Activated CD4-positive, alpha-beta T cell treated with anti-CD3 and anti-CD28 coated beads, Interleukin-2, amount 10 ng/mL, durations not matched to agents 24 days and 14 days (primary cell): ENCODE measurements around the gene CEMIP. TPM values are rescaled to one million over a fixed set of nuclear protein-coding genes. Genes with fewer than 3 reads are reported as not detected.

Experiments used
- DNase-seq: peaks from one replicate; pipeline ENCODE4 v3.0.0; 2022
- H3K27ac Mint-ChIP-seq: one replicate; pipeline ENCODE4 v1.8.0; 2022; ENCODE audit warnings: mild to moderate bottlenecking, mixed read lengths
- H3K27me3 Mint-ChIP-seq: one replicate; pipeline ENCODE4 v1.8.0; 2022; ENCODE audit warnings: mixed read lengths
- H3K36me3 Mint-ChIP-seq: one replicate; pipeline ENCODE4 v1.8.0; 2022; ENCODE audit warnings: low read depth, mild to moderate bottlenecking, mixed read lengths
- H3K4me1 Mint-ChIP-seq: one replicate; pipeline ENCODE4 v1.8.0; 2021; ENCODE audit warnings: mixed read lengths
- H3K4me3 Mint-ChIP-seq: one replicate; pipeline ENCODE4 v1.8.0; 2022; ENCODE audit warnings: mild to moderate bottlenecking, moderate library complexity, mixed read lengths
- H3K9me3 Mint-ChIP-seq: one replicate; pipeline ENCODE4 v1.8.0; 2021; ENCODE audit warnings: mixed read lengths
- intact Hi-C: fragments of 100-400 bp; cut with micrococcal nuclease; formaldehyde crosslinking; loops from one replicate; pipeline ENCODE4 v1.15.1; 2023
- total RNA-seq: library from RNA; stranded (reverse); gene quantifications from 2 replicates; pipeline ENCODE4 v1.2.3, GENCODE V29; 2022

Gene CEMIP
- total RNA-seq, 1 donor from 2014 or later, result not detected

DNA sequence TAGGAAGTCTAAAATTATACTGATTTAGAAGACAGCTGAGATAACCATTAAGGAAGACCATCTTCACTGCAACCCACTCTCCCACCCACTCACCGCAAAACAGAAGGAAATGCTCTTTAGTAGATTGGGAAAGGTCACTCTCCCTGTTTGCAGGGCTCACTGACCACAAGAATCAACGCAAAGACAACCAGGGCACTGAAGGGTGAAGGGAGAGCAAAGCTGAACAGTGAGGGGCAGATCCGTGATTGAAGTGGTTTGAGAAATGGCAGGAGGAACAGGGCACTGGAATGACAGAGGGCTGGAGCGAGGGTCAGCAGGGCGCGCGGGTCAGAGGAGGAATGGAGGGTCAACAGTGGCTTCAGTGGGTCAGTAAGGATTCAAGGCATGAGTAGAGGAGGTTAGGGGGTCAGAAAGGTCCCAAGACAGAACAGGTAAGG is 209.9 kb downstream of the CEMIP start:
- Mint-ChIP-seq H3K27ac (peak overlapping the region; percentile 96), H3K4me3 (peak overlapping the region; percentile 98), H3K36me3 (peaks cover 28% of the 10 kb centered on the region), H3K9me3 (no peaks in the 10 kb centered on the region), H3K27me3 (no peaks in the 10 kb centered on the region), H3K4me1 (peaks cover 55% of the 10 kb centered on the region)
- intact Hi-C loops, result loop anchor here (1.0 to 10.0 kb wide), 2 partner anchors 11 to 1056 kb away; partner anchors contain the start of genes MEX3B and TLNRD1
- DNase-seq, result no peak

GRCh38 chr15:80989518-80990478 is 210.6 kb downstream of the CEMIP start, which contains the start of gene MESD:
Gene MESD (minus strand): TSS chr15:80989819. CDS start chr15:80989791, 28 bp downstream.
- H3K4me1 Mint-ChIP-seq, result peaks cover 50% of the 10 kb centered on the region
- H3K9me3 Mint-ChIP-seq, result no peaks in the 10 kb centered on the region
- peak; percentile 98 for DNase-seq
- peaks cover 24% of the 10 kb centered on the region for H3K36me3 Mint-ChIP-seq
- H3K27me3 Mint-ChIP-seq, result no peaks in the 10 kb centered on the region
- peak within 1 kb of the TSS; percentile 96 for H3K27ac Mint-ChIP-seq
- peak within 1 kb of the TSS; percentile 98 for H3K4me3 Mint-ChIP-seq
- intact Hi-C loops, result loop anchor here (1.0 to 10.0 kb wide), 2 partner anchors 11 to 1055 kb away; partner anchors contain the start of genes MEX3B and TLNRD1

- DNase-seq, result peak; percentile 68
- intact Hi-C loops, result no loop called here
- Mint-ChIP-seq H3K4me3 (peak overlapping the region; percentile 13), H3K9me3 (no peaks in the 10 kb centered on the region), H3K27me3 (no peaks in the 10 kb centered on the region), H3K27ac (peak overlapping the region; percentile 66), H3K36me3 (peaks cover 20% of the 10 kb centered on the region), H3K4me1 (peaks cover 47% of the 10 kb centered on the region)
These were observed 211.8 kb downstream of the CEMIP start for GRCh38 chr15:80990955-80991354.

DNA sequence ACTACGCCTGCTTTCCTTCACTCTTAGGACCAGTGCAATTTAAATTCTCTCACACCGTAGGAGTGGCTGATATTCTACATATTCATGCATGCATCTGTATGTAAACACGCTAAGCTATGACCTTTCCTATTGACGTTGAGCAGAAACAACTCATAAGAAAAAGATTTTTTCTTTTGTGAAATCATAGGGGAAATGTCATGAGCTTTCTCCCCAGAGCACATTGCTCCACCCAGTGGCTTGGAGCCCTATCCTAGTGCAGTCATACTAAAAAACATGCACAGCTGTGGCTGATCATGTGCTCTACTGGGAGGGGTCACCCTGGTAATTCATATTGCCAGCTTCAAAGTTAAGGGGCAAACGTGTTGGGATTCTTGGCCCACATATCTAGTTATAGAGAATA is 212.3 kb downstream of the CEMIP start:
- peak overlapping the region; percentile 66 for H3K27ac Mint-ChIP-seq
- H3K27me3 Mint-ChIP-seq, result no peaks in the 10 kb centered on the region

DNA sequence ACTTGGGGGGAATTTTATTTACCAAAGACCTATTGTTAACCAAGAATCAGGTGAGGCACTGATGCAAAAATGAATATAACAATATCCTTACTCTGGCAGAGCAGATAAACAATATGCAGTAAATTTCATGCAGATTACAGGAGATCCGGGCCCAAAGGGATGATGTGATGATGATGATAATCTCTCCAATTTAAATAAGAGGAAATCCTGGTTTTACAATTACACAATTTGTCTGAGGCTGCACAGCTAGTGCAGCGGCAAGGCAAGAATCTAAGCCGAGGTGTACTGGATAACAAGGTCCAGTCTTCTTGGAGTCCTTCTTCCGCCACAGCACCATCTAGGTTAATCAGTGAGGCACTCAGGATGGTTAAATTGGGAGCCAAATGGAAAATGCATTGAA is 212.8 kb downstream of the CEMIP start:
- no peak for DNase-seq
- no peak overlapping the region for H3K4me3 Mint-ChIP-seq
- peaks cover 11% of the 10 kb centered on the region for H3K36me3 Mint-ChIP-seq
- no peaks in the 10 kb centered on the region for H3K27me3 Mint-ChIP-seq
- H3K4me1 Mint-ChIP-seq, result peaks cover 42% of the 10 kb centered on the region
- H3K27ac Mint-ChIP-seq, result no peak overlapping the region
- no peaks in the 10 kb centered on the region for H3K9me3 Mint-ChIP-seq
- intact Hi-C loops, result no loop called here

More for the DNA sequence above, 212.3 kb downstream of the CEMIP start:
- Mint-ChIP-seq H3K9me3 (no peaks in the 10 kb centered on the region), H3K4me1 (peaks cover 47% of the 10 kb centered on the region), H3K36me3 (peaks cover 17% of the 10 kb centered on the region), H3K4me3 (peak overlapping the region; percentile 13)
- DNase-seq, result peak; percentile 83
- intact Hi-C loops, result no loop called here

GRCh38 chr15:80992441-80992840 is 213.3 kb downstream of the CEMIP start:
- intact Hi-C loops, result no loop called here
- Mint-ChIP-seq H3K4me1 (peaks cover 43% of the 10 kb centered on the region), H3K9me3 (no peaks in the 10 kb centered on the region)

DNA sequence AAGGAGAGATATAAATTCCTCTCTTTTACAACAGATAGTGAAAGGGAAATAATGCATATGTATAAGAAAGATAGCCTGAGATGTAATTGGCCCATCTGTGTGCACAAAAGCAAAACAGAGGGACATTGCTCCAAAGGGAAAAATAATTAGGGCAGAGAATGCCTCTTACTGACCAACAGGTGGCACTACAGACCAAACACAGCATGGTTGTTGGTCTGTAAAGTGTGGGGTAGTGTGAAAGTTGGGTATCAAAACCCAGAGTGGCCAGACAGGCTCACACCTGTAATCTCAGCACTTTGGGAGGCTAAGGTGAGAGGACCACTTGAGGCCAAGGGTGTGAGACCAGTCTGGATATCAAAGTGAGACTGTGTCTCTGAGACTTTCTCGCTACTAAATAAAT is 217.1 kb downstream of the CEMIP start:
- peak; percentile 66 for DNase-seq
- Mint-ChIP-seq H3K36me3 (peaks cover 6% of the 10 kb centered on the region), H3K4me3 (no peak overlapping the region), H3K27me3 (no peaks in the 10 kb centered on the region), H3K4me1 (peaks cover 41% of the 10 kb centered on the region), H3K27ac (no peak overlapping the region), H3K9me3 (no peaks in the 10 kb centered on the region)
- intact Hi-C loops, result loop anchor here (1.0 kb wide), 2 partner anchors 112 to 270 kb away; no protein-coding TSS in a partner anchor

More at GRCh38 chr15:80992441-80992840, 213.3 kb downstream of the CEMIP start:
- Mint-ChIP-seq H3K27ac (no peak overlapping the region), H3K36me3 (peaks cover 11% of the 10 kb centered on the region), H3K27me3 (no peaks in the 10 kb centered on the region), H3K4me3 (no peak overlapping the region)
- DNase-seq, result no peak

DNA sequence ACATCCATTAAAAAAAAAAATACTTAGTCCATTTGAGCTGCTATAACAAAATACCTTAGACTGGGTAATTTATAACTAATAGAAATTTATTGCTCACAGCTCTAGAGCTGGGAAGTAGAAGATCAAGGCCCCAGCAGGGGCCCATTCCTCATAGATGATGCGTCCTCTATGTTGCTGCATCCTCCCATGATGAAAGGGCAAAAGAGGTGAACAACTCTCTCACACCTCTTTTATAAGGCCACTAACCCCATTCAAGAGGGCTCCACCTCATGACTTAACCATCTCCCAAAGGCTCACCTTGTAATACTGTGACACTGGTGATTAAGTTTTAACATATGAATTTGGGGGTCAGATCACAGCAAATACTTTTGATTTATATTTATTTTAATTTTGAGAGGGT is 218.5 kb downstream of the CEMIP start:
- Mint-ChIP-seq H3K36me3 (peaks cover 8% of the 10 kb centered on the region), H3K4me3 (no peak overlapping the region), H3K9me3 (no peaks in the 10 kb centered on the region), H3K27me3 (no peaks in the 10 kb centered on the region), H3K4me1 (peaks cover 27% of the 10 kb centered on the region), H3K27ac (no peak overlapping the region)
- no peak for DNase-seq
- intact Hi-C loops, result no loop called here

DNA sequence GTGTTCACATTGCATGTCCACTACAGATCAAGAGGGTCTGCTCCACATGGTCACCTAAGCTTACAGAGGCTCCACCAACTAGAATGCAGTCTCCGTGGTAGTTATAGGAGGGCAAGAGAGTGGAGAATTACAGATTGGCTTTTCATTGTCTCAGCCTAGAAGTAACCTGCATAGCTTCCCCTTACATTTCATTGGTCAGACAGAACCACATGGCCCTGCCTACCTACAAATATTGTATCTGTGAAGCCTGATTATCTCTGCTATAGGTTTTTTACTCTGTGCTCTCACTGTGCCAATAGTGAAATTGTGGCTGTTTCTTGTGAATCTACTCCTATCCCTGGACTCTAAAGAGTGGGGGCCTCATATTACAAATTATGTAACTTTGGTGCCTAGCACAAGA is 219.1 kb downstream of the CEMIP start:
- Mint-ChIP-seq H3K27ac (no peak overlapping the region), H3K9me3 (no peaks in the 10 kb centered on the region)

DNA sequence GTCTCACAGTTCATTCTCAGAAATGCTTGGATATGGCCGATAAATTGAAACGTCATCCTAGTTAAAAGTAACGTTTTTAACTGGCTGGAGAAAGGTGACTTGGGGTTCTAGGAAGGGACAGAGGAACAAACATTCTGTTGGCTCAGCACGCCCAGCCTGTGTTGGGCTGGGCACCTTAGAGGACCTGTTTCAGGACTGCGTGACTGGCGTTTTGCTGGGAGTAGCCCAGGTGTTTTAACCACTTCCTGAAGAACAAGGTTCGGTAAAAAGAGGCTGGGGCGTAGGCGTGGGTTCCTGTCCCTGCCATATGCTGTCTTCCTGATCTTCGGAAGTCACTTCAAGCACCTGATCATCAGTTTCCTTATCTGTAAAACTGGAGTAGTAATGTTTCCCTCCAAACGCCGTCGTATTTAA is 220.5 kb downstream of the CEMIP start:
- H3K27me3 Mint-ChIP-seq, result no peaks in the 10 kb centered on the region
- intact Hi-C loops, result loop anchor here (1.0 kb wide), 2 partner anchors 10 to 24 kb away; partner anchors contain the start of gene MESD
- H3K27ac Mint-ChIP-seq, result peak overlapping the region; percentile 98
- H3K9me3 Mint-ChIP-seq, result no peaks in the 10 kb centered on the region
- peaks cover 41% of the 10 kb centered on the region for H3K4me1 Mint-ChIP-seq
- H3K36me3 Mint-ChIP-seq, result peaks cover 24% of the 10 kb centered on the region
- peak overlapping the region; percentile 98 for H3K4me3 Mint-ChIP-seq
- DNase-seq, result peak; percentile 90

More for the DNA sequence above, 219.1 kb downstream of the CEMIP start:
- intact Hi-C loops, result no loop called here
- Mint-ChIP-seq H3K4me3 (no peak overlapping the region), H3K4me1 (peaks cover 28% of the 10 kb centered on the region), H3K27me3 (no peaks in the 10 kb centered on the region), H3K36me3 (peaks cover 11% of the 10 kb centered on the region)
- DNase-seq, result no peak

DNA sequence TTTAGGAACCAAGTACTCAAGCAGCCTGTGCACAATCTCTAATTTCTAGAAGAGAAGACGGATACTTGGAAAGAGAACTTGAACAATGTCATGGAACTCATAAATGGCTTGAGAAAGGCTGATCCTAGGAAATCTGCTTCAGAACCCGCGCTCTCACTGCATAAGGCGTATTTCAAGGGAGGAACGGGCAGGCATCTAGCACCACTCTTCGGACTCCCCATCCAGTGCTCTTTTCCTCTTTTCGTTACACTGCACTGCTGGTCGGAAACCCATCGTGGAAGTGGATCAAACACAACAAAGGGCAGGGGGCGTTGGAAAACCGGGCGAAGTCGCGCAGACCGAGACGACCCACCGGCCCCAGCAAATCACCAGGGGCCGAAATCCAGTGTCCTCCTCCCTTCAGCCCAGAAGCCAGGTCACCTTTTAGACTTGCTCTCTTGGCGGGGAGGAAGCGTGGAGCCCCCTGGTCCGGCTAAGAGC is 221.0 kb downstream of the CEMIP start:
- peaks cover 45% of the 10 kb centered on the region for H3K4me1 Mint-ChIP-seq

GRCh38 chr15:81000624-81001151 is 221.5 kb downstream of the CEMIP start, which contains the start of gene TLNRD1:
Gene TLNRD1 (plus strand): TSS chr15:81000923. CDS start chr15:81002272, 1,349 bp downstream.
- Mint-ChIP-seq H3K9me3 (no peaks in the 10 kb centered on the region), H3K4me1 (peaks cover 49% of the 10 kb centered on the region), H3K27ac (peak within 1 kb of the TSS; percentile 98), H3K36me3 (peaks cover 32% of the 10 kb centered on the region), H3K4me3 (peak within 1 kb of the TSS; percentile 98), H3K27me3 (no peaks in the 10 kb centered on the region)
- intact Hi-C loops, result loop anchor here (1.0 kb wide), 3 partner anchors 11 to 296 kb away; partner anchors contain the start of gene MESD
- DNase-seq, result peak; percentile 97

More for the DNA sequence above, 221.0 kb downstream of the CEMIP start:
- no peak for DNase-seq
- no peaks in the 10 kb centered on the region for H3K9me3 Mint-ChIP-seq
- intact Hi-C loops, result loop anchor here (1.0 kb wide), 2 partner anchors 11 to 23 kb away; partner anchors contain the start of gene MESD
- H3K4me3 Mint-ChIP-seq, result peak overlapping the region; percentile 98
- peaks cover 28% of the 10 kb centered on the region for H3K36me3 Mint-ChIP-seq
- no peaks in the 10 kb centered on the region for H3K27me3 Mint-ChIP-seq
- H3K27ac Mint-ChIP-seq, result peak overlapping the region; percentile 98
